Adrenal gland (tissue), 5 donors: Measurements from ENCODE around the gene PAQR8.

ENCODE experiments used
- POLR2A ChIP-seq, 2 donors: fragments of 450-650 bp; IDR thresholded peaks; one replicate each; pipeline ENCODE4 v1.6.1; 2017; ENCODE audit warnings: antibody characterized with exemption in 2 of 2, mild to moderate bottlenecking in 2 of 2, moderate library complexity in 1 of 2
- TF ChIP-seq, protein P1 (sequence below), 6 experiments: fragments of 450-650 bp in 4 of 6; fragments of 200-600 bp in 2 of 6; sonication (generic) in 1 of 6; IDR thresholded peaks; 1 replicate in 5 of 6; 2 replicates in 1 of 6; pipeline versions ENCODE4 v1.5.1 to v1.8.0; 2016 to 2021; ENCODE audit warnings: antibody characterized with exemption in 6 of 6, mild to moderate bottlenecking in 2 of 6, moderate library complexity in 1 of 6
- donor health status: DM: no; HTN: no; CAD: no.

GRCh38 chr6:52314752-52315151 lies 47.2 kb upstream of the PAQR8 start:
- TF ChIP-seq POLR2A (IDR thresholded peaks at IDR 0.05) = no peak
- TF ChIP-seq, protein P1, sequence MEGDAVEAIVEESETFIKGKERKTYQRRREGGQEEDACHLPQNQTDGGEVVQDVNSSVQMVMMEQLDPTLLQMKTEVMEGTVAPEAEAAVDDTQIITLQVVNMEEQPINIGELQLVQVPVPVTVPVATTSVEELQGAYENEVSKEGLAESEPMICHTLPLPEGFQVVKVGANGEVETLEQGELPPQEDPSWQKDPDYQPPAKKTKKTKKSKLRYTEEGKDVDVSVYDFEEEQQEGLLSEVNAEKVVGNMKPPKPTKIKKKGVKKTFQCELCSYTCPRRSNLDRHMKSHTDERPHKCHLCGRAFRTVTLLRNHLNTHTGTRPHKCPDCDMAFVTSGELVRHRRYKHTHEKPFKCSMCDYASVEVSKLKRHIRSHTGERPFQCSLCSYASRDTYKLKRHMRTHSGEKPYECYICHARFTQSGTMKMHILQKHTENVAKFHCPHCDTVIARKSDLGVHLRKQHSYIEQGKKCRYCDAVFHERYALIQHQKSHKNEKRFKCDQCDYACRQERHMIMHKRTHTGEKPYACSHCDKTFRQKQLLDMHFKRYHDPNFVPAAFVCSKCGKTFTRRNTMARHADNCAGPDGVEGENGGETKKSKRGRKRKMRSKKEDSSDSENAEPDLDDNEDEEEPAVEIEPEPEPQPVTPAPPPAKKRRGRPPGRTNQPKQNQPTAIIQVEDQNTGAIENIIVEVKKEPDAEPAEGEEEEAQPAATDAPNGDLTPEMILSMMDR (IDR thresholded peaks at IDR 0.05) = no peak
